Fibroblast of skin of left biceps (primary cell): ENCODE data around the gene RPS10.
A peak's percentile ranks its signal among the peaks of the same experiment; 100 is the strongest.
"Not testable (repeated sequence)": the region's sequence is repeated elsewhere in the genome, so short reads cannot be mapped to it uniquely, and the experiment has no call there.

Source experiments
- DNase-seq, 2 experiments: peaks; one replicate each; pipeline ENCODE4 v3.0.0-alpha.2; 2013; ENCODE audit warnings: low read depth in 2 of 2

The RPS10 gene

GRCh38 chr6:34393191-34393965 is 32.5 kb downstream of the RPS10 start:
- no peak for DNase-seq

DNA sequence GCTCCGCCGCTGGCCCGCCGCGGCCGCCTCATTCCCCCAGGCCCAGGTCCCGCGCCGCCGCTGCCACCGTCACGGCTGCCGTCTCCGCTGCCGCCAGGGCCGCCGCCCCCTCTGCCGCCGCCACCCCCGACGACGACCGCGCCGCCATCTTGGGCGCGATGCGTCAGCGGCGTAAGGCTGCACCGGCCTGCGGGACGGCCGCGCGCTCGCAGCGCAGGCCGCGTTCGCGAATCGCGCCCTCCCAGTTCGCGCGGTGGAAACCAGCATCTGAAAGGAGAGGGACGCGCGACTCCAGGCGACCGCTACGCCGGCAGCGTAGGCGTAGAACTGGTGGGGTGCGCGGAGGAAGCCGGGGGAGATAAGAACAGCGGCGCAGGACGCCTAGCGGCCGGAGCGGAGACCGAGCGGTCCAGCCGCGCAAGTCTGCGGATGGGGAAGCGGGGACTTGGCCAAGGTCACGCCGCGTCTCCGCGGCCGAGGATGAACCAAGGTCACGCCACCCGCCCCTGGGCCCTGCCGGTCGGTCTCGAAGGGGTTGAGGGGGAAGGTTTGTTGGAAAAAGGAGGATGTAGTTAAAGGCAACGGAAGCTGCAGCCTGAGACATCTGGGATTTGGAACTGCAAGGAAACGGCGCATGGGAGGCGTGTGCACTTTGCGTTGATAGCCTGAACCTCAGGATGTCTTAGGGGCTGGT is 33.2 kb downstream of the RPS10 start, which contains the start of gene NUDT3:
Gene NUDT3 (minus strand): TSS at position 173 of the 694 bp plus-strand sequence. CDS start 307 bp downstream, outside the sequence.
- DNase-seq = peak; percentile 72 to 76

- no peak for DNase-seq
These were observed 33.9 kb downstream of the RPS10 start for GRCh38 chr6:34391786-34392496.

DNA sequence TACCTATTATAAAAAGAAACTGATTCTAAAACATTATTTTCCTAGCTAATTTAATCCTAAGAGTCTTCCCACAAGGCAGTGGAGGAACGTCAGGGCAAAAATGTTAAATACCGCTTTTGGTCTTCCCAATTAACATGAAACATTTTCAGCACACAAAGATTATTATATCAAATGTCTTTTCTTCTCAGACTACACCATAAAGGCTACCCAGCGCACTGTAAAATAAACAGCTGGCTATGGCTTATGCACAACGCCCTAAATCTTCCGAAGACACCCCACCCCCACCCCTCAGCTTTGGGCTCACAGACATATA is 34.4 kb downstream of the RPS10 start:
- no peak for DNase-seq

DNA sequence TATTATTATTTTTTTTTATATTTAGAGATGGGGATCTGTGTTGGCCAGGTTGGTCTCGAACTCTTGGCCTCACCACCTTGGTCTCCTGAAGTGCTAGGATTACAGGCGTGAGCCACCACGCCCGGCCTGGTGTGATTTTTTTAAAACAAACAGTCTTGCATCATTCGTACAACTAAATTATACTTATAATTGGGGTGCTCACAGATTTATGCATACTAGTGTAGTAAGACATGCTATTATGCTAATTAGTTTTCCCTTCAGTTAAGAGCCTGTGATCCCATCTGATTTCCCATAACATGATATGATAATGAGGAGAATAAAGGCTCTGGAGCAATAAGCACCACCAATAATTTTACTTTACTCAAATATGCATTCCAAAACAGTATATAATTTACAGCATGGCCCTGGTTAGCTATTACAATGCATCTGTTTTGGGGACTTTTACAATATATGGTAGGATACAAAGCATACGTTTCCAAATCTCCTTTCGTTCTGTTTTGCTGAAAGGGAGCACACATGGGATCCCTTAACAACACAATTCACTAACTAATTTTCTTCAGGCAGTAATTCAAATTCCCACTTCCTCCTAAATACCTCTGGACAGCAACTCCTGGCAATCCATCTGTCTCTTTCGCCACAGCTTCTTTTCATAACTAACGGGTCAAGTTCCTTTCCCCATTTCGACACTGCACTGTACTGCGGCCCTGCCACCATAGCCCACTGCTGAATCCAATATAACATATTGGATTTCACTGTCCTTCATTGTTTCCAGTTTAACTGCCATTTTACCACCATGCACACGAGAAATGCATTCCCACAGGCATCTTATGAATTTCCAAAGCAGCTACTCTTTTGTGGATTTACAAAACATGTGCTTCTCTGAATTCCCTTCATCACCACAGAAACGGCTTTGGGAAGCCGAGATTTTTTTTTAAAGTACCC is 35.1 kb downstream of the RPS10 start:
- peak; percentile 59 to 65 for DNase-seq

DNA sequence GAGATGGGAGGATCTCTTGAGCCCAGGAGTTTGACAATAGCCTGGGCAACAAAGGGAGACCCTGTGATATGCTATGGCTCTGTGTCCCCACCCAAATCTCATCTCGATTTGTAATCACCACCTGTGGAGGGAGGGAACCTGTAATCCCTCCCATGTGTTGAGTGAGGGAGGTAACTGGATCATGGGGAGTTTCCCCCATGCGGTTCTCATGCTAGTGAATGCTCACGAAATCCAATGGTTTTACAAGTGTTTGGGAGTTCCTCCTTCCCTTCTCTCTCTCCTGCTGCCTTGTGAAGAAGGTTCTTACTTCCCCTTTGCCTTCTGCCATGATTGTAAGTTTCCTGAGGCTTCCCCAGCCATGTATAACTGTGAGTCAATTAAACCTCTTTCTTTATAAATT is 36.8 kb downstream of the RPS10 start:
- DNase-seq = no peak

DNA sequence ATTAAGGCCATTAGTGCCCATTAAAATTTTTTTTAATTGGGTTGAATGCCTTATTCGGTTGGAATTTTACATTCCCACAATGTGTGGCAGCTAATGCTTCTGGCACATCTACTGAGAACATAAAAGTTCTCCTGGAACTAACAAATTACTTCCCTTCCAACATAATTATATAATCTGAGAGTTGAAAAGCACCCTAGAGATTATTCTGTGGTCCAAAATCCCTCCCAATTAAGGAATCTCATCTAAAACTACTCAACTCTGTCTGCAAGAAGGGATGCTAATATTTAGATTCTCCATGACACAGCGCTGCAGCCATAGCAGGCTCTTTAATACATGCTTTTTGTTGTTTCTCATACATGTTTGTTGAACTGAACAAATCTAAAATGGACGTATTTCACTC is 37.4 kb downstream of the RPS10 start:
- no peak for DNase-seq

DNA sequence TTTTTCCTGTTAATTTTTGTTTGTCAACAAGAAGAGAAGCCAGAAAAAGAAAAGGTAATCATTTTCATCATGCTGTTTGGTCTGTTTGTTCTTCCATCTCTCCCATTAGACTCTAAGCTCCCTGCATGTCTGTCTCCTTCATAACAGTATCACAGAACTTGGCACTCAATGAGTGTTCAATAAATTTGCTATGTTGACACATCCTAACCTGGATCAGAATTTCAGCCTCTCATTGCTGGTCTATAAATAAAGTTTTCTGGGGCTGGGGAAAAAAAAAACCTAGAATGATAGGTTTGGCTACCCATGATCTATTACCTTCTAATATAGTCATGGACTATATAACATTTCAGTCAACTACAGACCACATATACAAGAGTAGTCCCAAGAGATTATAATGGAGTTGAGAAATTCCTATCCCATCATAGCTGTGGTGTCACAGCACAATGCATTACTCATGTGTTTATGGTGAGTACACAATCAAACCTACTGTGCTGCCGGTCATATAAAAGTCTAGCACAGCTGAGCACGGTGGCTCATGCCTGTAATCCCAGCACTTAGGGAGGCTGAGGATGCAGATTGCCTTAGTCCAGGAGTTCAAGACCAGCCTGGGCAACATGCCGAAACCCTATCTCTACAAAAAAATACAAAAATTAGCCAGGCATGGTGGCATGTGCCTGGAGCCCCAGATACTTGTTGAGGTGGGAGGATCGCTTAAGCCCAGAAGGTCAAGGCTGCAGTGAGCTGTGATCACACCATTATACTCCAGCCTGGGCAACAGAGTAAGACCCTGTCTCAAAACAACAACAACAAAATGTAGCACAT is 39.3 kb downstream of the RPS10 start:
- peak; percentile 91 to 95 for DNase-seq

GRCh38 chr6:34385793-34386195 is 40.1 kb downstream of the RPS10 start:
- no peak for DNase-seq

GRCh38 chr6:34384321-34385153 is 41.3 kb downstream of the RPS10 start:
- no peak for DNase-seq

DNA sequence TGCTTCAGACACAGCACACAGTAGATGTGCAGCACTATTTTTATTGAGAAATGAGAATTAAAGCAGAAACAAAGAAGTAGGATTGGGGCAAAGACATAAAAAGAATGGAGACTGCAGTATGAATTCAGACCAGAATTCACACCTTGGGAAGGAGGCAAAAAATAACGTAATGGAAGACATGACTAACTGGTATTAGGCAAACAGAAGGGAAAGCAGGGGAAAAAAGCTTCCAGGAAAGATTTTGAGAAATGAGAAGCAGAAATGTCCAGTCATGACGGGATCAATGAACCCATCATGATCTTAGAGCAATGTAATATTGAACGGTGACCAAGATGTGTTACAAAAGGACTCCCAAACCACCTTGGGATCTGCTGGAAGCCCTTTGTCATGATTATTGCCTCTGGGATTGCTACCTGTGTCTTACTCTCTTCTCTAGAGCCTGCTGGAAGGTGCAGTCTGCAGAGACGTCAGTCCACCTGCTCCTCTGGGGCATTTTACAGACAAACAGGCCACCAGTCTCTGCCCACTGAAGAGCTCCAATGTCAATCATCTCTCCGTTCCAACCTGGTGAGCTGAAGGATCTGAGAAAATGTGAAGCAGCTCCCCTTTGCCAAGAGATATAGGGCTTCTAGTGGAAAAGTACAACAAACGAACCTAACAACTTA is 42.1 kb downstream of the RPS10 start:
- DNase-seq = no peak

- DNase-seq = no peak
These were observed 42.7 kb downstream of the RPS10 start for GRCh38 chr6:34383161-34383631.

GRCh38 chr6:34381081-34381480 is 44.8 kb downstream of the RPS10 start:
- DNase-seq = no peak

DNA sequence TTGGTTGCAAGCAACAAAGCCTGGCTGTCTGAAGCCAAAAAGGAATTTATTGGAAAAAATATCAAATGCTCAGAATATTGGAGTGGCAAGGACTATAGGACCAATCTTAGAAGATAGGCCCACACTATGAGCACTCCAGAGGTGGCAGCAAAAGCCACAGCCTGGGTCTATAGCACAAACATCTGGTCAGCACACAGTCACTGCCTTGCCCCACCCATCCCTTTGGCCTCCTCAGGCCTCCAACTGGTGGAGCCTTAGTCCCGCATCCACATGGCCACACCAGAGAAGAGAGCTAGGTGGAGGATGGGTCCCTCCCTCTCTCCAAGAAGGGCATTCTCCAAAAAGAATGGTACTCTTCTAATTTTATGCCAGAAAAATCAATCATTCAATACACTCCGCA is 47.4 kb downstream of the RPS10 start:
- DNase-seq = no peak

- no peak for DNase-seq
These were observed 47.9 kb downstream of the RPS10 start for GRCh38 chr6:34377984-34378383.

DNA sequence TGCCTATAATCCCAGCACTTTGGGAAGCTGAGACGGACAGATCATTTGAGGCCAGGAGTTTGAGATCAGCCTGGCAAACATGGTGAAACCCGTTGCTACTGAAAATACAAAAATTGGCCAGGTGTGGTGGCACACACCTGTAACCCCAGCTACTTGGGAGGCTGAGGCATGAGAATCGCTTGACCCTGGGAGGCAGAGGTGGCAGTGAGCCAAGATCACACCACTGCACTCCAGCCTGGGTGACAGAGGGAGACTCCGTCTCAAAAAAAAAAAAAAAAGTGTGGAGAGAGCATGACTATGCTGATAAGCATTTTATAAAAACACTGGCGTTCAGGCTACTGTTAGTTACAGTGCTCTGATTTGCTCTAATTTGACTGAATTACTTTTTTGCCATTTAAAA is 48.3 kb downstream of the RPS10 start:
- DNase-seq = not testable (repeated sequence)

DNA sequence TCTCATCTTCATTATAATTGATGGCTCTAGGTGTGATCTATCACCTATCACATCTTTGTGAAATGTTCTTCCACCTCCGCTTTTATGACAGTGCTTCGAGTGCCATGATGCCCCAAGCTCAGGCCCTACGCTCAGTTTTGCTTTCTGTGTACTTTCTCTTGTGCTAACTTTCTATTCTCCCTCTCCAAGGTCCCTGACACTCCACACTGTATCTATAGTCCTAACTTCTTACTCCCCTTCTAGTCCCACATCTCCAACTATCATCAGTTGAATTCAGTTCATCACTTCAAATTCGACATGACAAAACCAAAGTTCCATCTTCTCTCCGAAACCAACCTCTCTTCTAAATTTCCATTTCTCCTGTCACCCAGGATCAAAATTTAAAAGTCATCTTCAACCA is 50.0 kb downstream of the RPS10 start:
- no peak for DNase-seq

DNA sequence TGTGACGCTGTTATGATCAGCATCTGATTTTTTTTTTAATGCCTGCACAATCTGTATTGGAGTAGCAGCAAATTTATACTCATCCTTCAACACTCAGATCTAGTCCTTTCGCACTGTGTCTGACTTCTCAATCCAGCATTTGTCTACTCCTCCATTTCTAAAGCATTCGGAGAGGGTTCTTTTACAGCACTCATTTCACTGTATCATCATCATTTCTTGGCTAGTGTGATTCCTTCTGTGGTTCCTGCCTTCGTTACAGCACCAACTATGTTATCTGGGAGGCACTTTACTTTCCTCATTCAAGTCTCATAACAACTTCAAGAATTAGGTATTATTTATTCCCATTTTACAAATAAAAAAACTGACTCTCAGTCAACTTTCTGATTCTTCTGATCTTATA is 51.4 kb downstream of the RPS10 start:
- DNase-seq = no peak

GRCh38 chr6:34374069-34374468 is 51.8 kb downstream of the RPS10 start:
- DNase-seq = no peak
